HepG2 (cell line): ENCODE data around the gene MST1. TPM values are rescaled to one million over a fixed set of nuclear protein-coding genes. Genes with fewer than 3 reads are reported as not detected.

Experiments
- AKNA ChIP-seq: sonication (generic); formaldehyde crosslinking; IDR thresholded peaks from 2 replicates; pipeline ENCODE4 v1.4.0; 2020; ENCODE audit warnings: missing genetic modification reagents, borderline replicate concordance
- EED ChIP-seq: sonication (generic); formaldehyde crosslinking; IDR thresholded peaks from 2 replicates; pipeline ENCODE4 v1.5.0; 2020; ENCODE audit warnings: mild to moderate bottlenecking, missing genetic modification reagents
- IRX3 ChIP-seq: sonication (generic); formaldehyde crosslinking; IDR thresholded peaks from 2 replicates; pipeline ENCODE4 v1.8.1; 2023; ENCODE audit warnings: mild to moderate bottlenecking, low read depth, missing genetic modification reagents, borderline replicate concordance
- NFE2 ChIP-seq: sonication (generic); formaldehyde crosslinking; IDR thresholded peaks from 2 replicates; pipeline ENCODE4 v1.4.0; 2020; ENCODE audit warnings: missing genetic modification reagents
- RNF2 ChIP-seq: fragments of 450-650 bp; conservative IDR thresholded peaks from 2 replicates; pipeline ENCODE4 v1.6.1; 2016; ENCODE audit warnings: low read depth
- ZBTB2 ChIP-seq: sonication (generic); formaldehyde crosslinking; IDR thresholded peaks from 2 replicates; pipeline ENCODE4 v1.8.0; 2022; ENCODE audit warnings: low read depth, missing genetic modification reagents
- ZC3H4 ChIP-seq: sonication (generic); formaldehyde crosslinking; IDR thresholded peaks from 2 replicates; pipeline ENCODE4 v1.4.0; 2020; ENCODE audit warnings: missing genetic modification reagents, borderline replicate concordance
- ZFX ChIP-seq: sonication (generic); formaldehyde crosslinking; IDR thresholded peaks from 2 replicates; pipeline ENCODE4 v1.4.0; 2020; ENCODE audit warnings: mild to moderate bottlenecking, low read depth, missing genetic modification reagents, moderate library complexity
- ZNF142 ChIP-seq: sonication (generic); formaldehyde crosslinking; IDR thresholded peaks from 2 replicates; pipeline ENCODE4 v1.4.0; 2020; ENCODE audit warnings: missing genetic modification reagents
- ZNF431 ChIP-seq: sonication (generic); formaldehyde crosslinking; IDR thresholded peaks from 2 replicates; pipeline ENCODE4 v1.9.0; 2022; ENCODE audit warnings: missing genetic modification reagents, low read depth, mild to moderate bottlenecking, borderline replicate concordance
- ZNF556 ChIP-seq: sonication (generic); formaldehyde crosslinking; IDR thresholded peaks from 2 replicates; pipeline ENCODE4 v1.4.0; 2020; ENCODE audit warnings: mild to moderate bottlenecking, missing genetic modification reagents, borderline replicate concordance
- ZNF691 ChIP-seq: sonication (generic); formaldehyde crosslinking; IDR thresholded peaks from 2 replicates; pipeline ENCODE4 v1.4.0; 2020; ENCODE audit warnings: missing genetic modification reagents, low read depth, mild to moderate bottlenecking, borderline replicate concordance
- ZNF749 ChIP-seq: sonication (generic); formaldehyde crosslinking; IDR thresholded peaks from 2 replicates; pipeline ENCODE4 v1.8.0; 2022; ENCODE audit warnings: mild to moderate bottlenecking, missing genetic modification reagents, moderate library complexity, borderline replicate concordance
- ZNF781 ChIP-seq: sonication (generic); formaldehyde crosslinking; IDR thresholded peaks from 2 replicates; pipeline ENCODE4 v1.5.1; 2020; ENCODE audit warnings: borderline replicate concordance, mild to moderate bottlenecking, missing genetic modification reagents; ENCODE audit errors: not compliant biosample characterization
- ZNF790 ChIP-seq: sonication (generic); formaldehyde crosslinking; IDR thresholded peaks from 2 replicates; pipeline ENCODE4 v1.8.0; 2022; ENCODE audit warnings: missing genetic modification reagents, mild to moderate bottlenecking, borderline replicate concordance
- polyA plus RNA-seq, 8 experiments: library from polyadenylated mRNA; depleted of rRNA in 3 of 8; stranded (reverse) in 7 of 8; unstranded in 1 of 8; fragments of >200 nt; fragmentation: Illumina TruSeq in 4 of 8; extraction: Trizol in 4 of 8; gene quantifications; 2 replicates each; pipeline versions ENCODE4 v1.2.1 to v1.2.3, GENCODE V29; 2011 to 2016; ENCODE audit warnings: low read depth in 4 of 8, missing spikeins in 1 of 8, mixed read lengths in 1 of 8; ENCODE audit not compliant: insufficient read depth in 1 of 8
- total RNA-seq, 5 experiments: library from RNA; depleted of rRNA; stranded (reverse); fragments of >200 nt; fragmentation: Illumina TruSeq; extraction: Trizol; gene quantifications; 2 replicates each; pipeline ENCODE4 v1.2.3, GENCODE V29; 2016; ENCODE audit warnings: low read depth in 1 of 5

Gene MST1
- total and polyA plus RNA-seq, 2 of the 13 experiments (the other 11 are each of a cell fraction or from before 2014, with no cell fraction given) = 189 to 452 TPM

GRCh38 chr3:49665822-49666519 is 23.3 kb downstream of the MST1 start (continued):
- TF ChIP-seq AKNA (CRISPR knock-in tag) = no peak
- no peak for TF ChIP-seq ZBTB2 (CRISPR knock-in tag)
- no peak for TF ChIP-seq IRX3 (CRISPR knock-in tag)
- no peak for TF ChIP-seq ZNF691 (CRISPR knock-in tag)
- no peak for TF ChIP-seq ZNF431 (CRISPR knock-in tag)
- TF ChIP-seq RNF2 = no peak
- no peak for TF ChIP-seq ZNF556 (CRISPR knock-in tag)
- 0 out of 2 replicates have a peak, but pooled peaks have one; percentile 61 for TF ChIP-seq EED
- TF ChIP-seq ZC3H4 (CRISPR knock-in tag) = no peak
- TF ChIP-seq ZNF142 = no peak
- no peak for TF ChIP-seq ZNF781 (CRISPR knock-in tag)
- TF ChIP-seq ZFX (CRISPR knock-in tag) = peak; percentile 66
- TF ChIP-seq ZNF749 (CRISPR knock-in tag) = no peak
- TF ChIP-seq ZNF790 (CRISPR knock-in tag) = no peak
- no peak for TF ChIP-seq NFE2 (CRISPR knock-in tag)
